Measurements from ENCODE around the gene GBP4.

GRCh38 chr1:89172468-89173143 lies 26.1 kb downstream of the GBP4 start:
- no peak for TF ChIP-seq POLR2A (IDR thresholded peaks at IDR 0.05)
- TF ChIP-seq POLR2AphosphoS5 (IDR thresholded peaks at IDR 0.05), result no peak

Data from spleen (tissue), 3 donors.